Testis (tissue), 2 donors: ENCODE measurements around the gene KIF5C.

Experiments used
- CTCF ChIP-seq, 3 experiments: fragments of 450-650 bp in 2 of 3; fragments of 200-600 bp in 1 of 3; sonication (generic) in 1 of 3; IDR thresholded peaks; one replicate each; pipeline ENCODE4 v1.5.1; 2016 to 2019; ENCODE audit warnings: antibody characterized with exemption in 3 of 3, mild to moderate bottlenecking in 2 of 3, moderate library complexity in 1 of 3
- POLR2A ChIP-seq: fragments of 450-650 bp; IDR thresholded peaks from one replicate; pipeline ENCODE4 v1.6.1; 2017; ENCODE audit warnings: antibody characterized with exemption, mild to moderate bottlenecking, moderate library complexity

GRCh38 chr2:149005471-149006077 is 130.5 kb downstream of the KIF5C start:
- TF ChIP-seq CTCF (IDR thresholded peaks at IDR 0.05) (no peak), POLR2A (no peak)
